Neural progenitor cell (in vitro differentiated cells): ENCODE measurements around the gene INPP4A. TPM values are rescaled to one million over a fixed set of nuclear protein-coding genes. Genes with fewer than 3 reads are reported as not detected.
A peak's percentile ranks its signal among the peaks of the same experiment; 100 is the strongest.

ENCODE experiments used
- DNase-seq: peaks from one replicate; pipeline ENCODE4 v3.0.0-alpha.2; 2016; ENCODE audit warnings: low spot score
- H2AFZ ChIP-seq: fragments of 200-600 bp; sonication (generic); replicated peaks from 2 replicates; pipeline ENCODE4 v1.6.1; 2016; ENCODE audit warnings: antibody characterized with exemption
- H3F3A ChIP-seq: fragments of 200-600 bp; sonication (generic); 2 replicates; pipeline ENCODE4 v1.6.1; 2016; ENCODE audit warnings: antibody characterized with exemption, low read depth
- H3K27ac ChIP-seq: fragments of 200-600 bp; sonication (generic); 2 replicates; pipeline ENCODE4 v1.5.1; 2016; ENCODE audit warnings: mild to moderate bottlenecking
- H3K27me3 ChIP-seq: fragments of 200-600 bp; sonication (generic); 2 replicates; pipeline ENCODE4 v1.6.1; 2016; ENCODE audit warnings: mild to moderate bottlenecking, moderate library complexity
- H3K36me3 ChIP-seq: fragments of 200-600 bp; sonication (generic); 2 replicates; pipeline ENCODE4 v1.5.1; 2016
- H3K4me1 ChIP-seq: fragments of 200-600 bp; sonication (generic); 2 replicates; pipeline ENCODE4 v1.6.1; 2016; ENCODE audit warnings: mixed run types
- H3K4me2 ChIP-seq: fragments of 200-600 bp; sonication (generic); 2 replicates; pipeline ENCODE4 v1.6.1; 2016
- H3K4me3 ChIP-seq: fragments of 200-600 bp; sonication (generic); 2 replicates; pipeline ENCODE4 v1.5.1; 2016
- H3K79me2 ChIP-seq: fragments of 200-600 bp; sonication (generic); 2 replicates; pipeline ENCODE4 v1.6.1; 2016; ENCODE audit warnings: low read depth
- H3K9ac ChIP-seq: fragments of 200-600 bp; sonication (generic); 2 replicates; pipeline ENCODE4 v1.6.1; 2016
- H3K9me3 ChIP-seq: fragments of 200-600 bp; sonication (generic); 2 replicates; pipeline ENCODE4 v1.5.1; 2016; ENCODE audit warnings: low read depth
- H4K20me1 ChIP-seq: fragments of 200-600 bp; sonication (generic); 2 replicates; pipeline ENCODE4 v1.6.1; 2016; ENCODE audit warnings: low read depth
- H3K27ac Mint-ChIP-seq: 3 replicates; pipeline ENCODE4 v1.8.0; 2021; ENCODE audit warnings: mixed read lengths
- H3K27me3 Mint-ChIP-seq: 2 replicates; pipeline ENCODE4 v1.8.0; 2022; ENCODE audit warnings: low read depth, mild to moderate bottlenecking, inconsistent platforms, moderate library complexity, mixed read lengths; ENCODE audit not compliant: insufficient read depth
- H3K36me3 Mint-ChIP-seq: 3 replicates; pipeline ENCODE4 v1.8.0; 2021; ENCODE audit warnings: mixed read lengths
- H3K4me1 Mint-ChIP-seq: 3 replicates; pipeline ENCODE4 v1.8.0; 2021; ENCODE audit warnings: mixed read lengths
- H3K4me3 Mint-ChIP-seq: 3 replicates; pipeline ENCODE4 v1.8.0; 2021; ENCODE audit warnings: mild to moderate bottlenecking, moderate library complexity, mixed read lengths
- H3K9me3 Mint-ChIP-seq: 3 replicates; pipeline ENCODE4 v1.8.0; 2020; ENCODE audit warnings: mixed read lengths
- EZH2 ChIP-seq: fragments of 200-600 bp; sonication (generic); IDR thresholded peaks from 2 replicates; pipeline ENCODE4 v1.6.1; 2017; ENCODE audit warnings: antibody characterized with exemption, mild to moderate bottlenecking, moderate library complexity
- EZH2phosphoT487 ChIP-seq: fragments of 200-600 bp; sonication (generic); IDR thresholded peaks from 2 replicates; pipeline ENCODE4 v1.6.1; 2017; ENCODE audit warnings: antibody characterized with exemption
- total RNA-seq: library from RNA; depleted of rRNA; stranded (reverse); fragments of >200 nt; gene quantifications from 2 replicates; pipeline ENCODE4 v1.2.3, GENCODE V29; 2015; ENCODE audit warnings: low replicate concordance
- TF ChIP-seq, protein P1 (sequence below): fragments of 200-600 bp; sonication (generic); IDR thresholded peaks from 2 replicates; pipeline ENCODE4 v1.5.1; 2017; ENCODE audit warnings: antibody characterized with exemption, mild to moderate bottlenecking

The INPP4A gene
- total RNA-seq, 1 donor from 2014 or later, result 35.1 TPM

DNA sequence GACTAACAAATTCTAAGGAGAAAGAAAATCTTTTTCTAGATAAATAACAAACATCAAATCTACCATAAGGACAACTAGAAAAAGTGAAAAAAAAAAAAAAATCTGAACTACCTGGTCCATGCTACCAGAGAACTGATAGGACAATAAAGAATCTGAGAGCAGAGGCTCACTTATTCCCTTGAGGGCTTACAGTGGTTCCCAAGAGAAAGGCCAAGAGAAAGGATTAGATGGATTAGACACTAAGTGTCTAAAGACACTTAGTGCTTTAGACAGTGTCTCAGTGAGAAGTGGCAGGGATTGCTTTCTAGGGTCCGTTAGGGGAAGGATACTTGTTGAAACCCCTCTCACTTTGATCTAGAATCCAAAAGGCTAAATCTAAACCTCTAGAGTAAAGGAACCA is 85.5 kb downstream of the INPP4A start:
- Histone ChIP-seq H3K27me3 (no peaks in the 10 kb centered on the region), H4K20me1 (no peaks in the 10 kb centered on the region), H3K4me2 (no peak overlapping the region), H3K4me1 (peaks cover 6% of the 10 kb centered on the region), H3K36me3 (no peaks in the 10 kb centered on the region), H3K9ac (no peak overlapping the region), H3K79me2 (no peaks in the 10 kb centered on the region), H2AFZ (no peak overlapping the region), H3F3A (no peaks in the 10 kb centered on the region), H3K27ac (no peak overlapping the region), H3K9me3 (peaks cover 2% of the 10 kb centered on the region), H3K4me3 (no peak overlapping the region)
- peak; percentile 40 for DNase-seq
- Mint-ChIP-seq H3K27me3 (no peaks in the 10 kb centered on the region), H3K4me1 (no peaks in the 10 kb centered on the region), H3K9me3 (peaks cover 11% of the 10 kb centered on the region), H3K4me3 (no peak overlapping the region), H3K27ac (no peak overlapping the region), H3K36me3 (peaks cover 18% of the 10 kb centered on the region)
- TF ChIP-seq, protein P1, sequence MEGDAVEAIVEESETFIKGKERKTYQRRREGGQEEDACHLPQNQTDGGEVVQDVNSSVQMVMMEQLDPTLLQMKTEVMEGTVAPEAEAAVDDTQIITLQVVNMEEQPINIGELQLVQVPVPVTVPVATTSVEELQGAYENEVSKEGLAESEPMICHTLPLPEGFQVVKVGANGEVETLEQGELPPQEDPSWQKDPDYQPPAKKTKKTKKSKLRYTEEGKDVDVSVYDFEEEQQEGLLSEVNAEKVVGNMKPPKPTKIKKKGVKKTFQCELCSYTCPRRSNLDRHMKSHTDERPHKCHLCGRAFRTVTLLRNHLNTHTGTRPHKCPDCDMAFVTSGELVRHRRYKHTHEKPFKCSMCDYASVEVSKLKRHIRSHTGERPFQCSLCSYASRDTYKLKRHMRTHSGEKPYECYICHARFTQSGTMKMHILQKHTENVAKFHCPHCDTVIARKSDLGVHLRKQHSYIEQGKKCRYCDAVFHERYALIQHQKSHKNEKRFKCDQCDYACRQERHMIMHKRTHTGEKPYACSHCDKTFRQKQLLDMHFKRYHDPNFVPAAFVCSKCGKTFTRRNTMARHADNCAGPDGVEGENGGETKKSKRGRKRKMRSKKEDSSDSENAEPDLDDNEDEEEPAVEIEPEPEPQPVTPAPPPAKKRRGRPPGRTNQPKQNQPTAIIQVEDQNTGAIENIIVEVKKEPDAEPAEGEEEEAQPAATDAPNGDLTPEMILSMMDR, result no peak
- TF ChIP-seq EZH2 (no peak), EZH2phosphoT487 (no peak)

DNA sequence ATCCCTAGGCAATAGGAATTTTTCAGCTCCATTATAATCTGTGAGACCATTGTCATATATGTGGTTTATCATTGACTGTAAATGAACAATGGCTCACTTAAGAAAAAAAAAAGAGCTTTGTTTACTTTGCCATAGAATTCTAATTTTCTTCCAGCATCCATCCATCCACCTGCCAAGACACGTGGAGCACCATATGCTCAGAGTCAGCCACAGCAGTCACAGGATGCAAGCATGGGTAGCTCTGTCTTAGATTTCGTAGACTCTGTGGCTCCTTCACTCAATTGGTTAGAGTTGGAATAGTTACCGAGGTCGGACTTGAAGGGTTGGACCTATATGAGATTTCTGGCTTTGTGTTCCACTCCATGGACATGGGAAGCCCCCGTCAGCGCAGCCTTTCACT is 88.1 kb downstream of the INPP4A start:
- no peaks in the 10 kb centered on the region for H3K36me3 ChIP-seq
- Mint-ChIP-seq H3K27ac (no peak overlapping the region), H3K4me1 (peaks cover 14% of the 10 kb centered on the region), H3K9me3 (peaks cover 8% of the 10 kb centered on the region), H3K4me3 (no peak overlapping the region), H3K27me3 (no peaks in the 10 kb centered on the region), H3K36me3 (peaks cover 12% of the 10 kb centered on the region)
- no peak for DNase-seq
- TF ChIP-seq, protein P1, result no peak
- no peak for TF ChIP-seq EZH2phosphoT487
- TF ChIP-seq EZH2, result no peak
- H3F3A ChIP-seq, result no peaks in the 10 kb centered on the region
- H3K79me2 ChIP-seq, result no peaks in the 10 kb centered on the region
- no peak overlapping the region for H3K9ac ChIP-seq
- H3K4me3 ChIP-seq, result no peak overlapping the region
- no peaks in the 10 kb centered on the region for H4K20me1 ChIP-seq
- H2AFZ ChIP-seq, result no peak overlapping the region
- H3K4me1 ChIP-seq, result peaks cover 6% of the 10 kb centered on the region
- H3K9me3 ChIP-seq, result peaks cover 2% of the 10 kb centered on the region
- H3K27me3 ChIP-seq, result no peaks in the 10 kb centered on the region
- H3K27ac ChIP-seq, result no peak overlapping the region
- no peak overlapping the region for H3K4me2 ChIP-seq

DNA sequence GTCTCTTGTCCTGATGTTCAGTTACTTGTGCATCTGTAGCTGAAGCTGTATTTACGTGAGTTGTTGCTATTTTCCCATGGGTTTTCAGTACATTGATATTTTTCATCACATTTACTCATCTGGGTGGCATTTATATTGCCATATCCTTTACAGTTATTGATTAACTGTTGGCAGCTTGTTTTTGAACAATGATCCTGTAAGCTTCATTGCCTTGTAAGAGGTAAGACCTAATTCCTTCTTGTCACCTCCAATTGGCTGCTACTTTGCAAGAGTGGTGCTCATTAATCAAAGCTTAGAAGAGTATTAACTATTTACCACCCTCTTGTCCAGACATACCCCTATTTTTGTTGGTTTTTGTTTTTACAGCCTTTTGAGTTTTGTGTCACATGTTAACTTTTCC is 88.9 kb downstream of the INPP4A start:
- H3K36me3 ChIP-seq, result no peaks in the 10 kb centered on the region
- DNase-seq, result no peak
- H3K4me1 Mint-ChIP-seq, result peaks cover 15% of the 10 kb centered on the region

More for the DNA sequence above, 88.9 kb downstream of the INPP4A start:
- Histone ChIP-seq H3K4me1 (peaks cover 6% of the 10 kb centered on the region), H3F3A (no peaks in the 10 kb centered on the region), H3K79me2 (no peaks in the 10 kb centered on the region), H4K20me1 (no peaks in the 10 kb centered on the region), H3K27me3 (no peaks in the 10 kb centered on the region), H3K9me3 (peaks cover under 1% of the 10 kb centered on the region), H3K4me3 (no peak overlapping the region), H3K9ac (no peak overlapping the region), H2AFZ (no peak overlapping the region), H3K4me2 (no peak overlapping the region), H3K27ac (no peak overlapping the region)
- Mint-ChIP-seq H3K4me3 (no peak overlapping the region), H3K27ac (no peak overlapping the region), H3K36me3 (peaks cover 8% of the 10 kb centered on the region), H3K27me3 (no peaks in the 10 kb centered on the region), H3K9me3 (peaks cover under 1% of the 10 kb centered on the region)
- TF ChIP-seq, protein P1, result no peak
- no peak for TF ChIP-seq EZH2
- no peak for TF ChIP-seq EZH2phosphoT487
